Gastrocnemius medialis (tissue), 4 donors: ENCODE data around the gene PRR7. TPM values are rescaled to one million over a fixed set of nuclear protein-coding genes. Genes with fewer than 3 reads are reported as not detected.
A peak's percentile ranks its signal among the peaks of the same experiment; 100 is the strongest.
"Not testable (repeated sequence)": the region's sequence is repeated elsewhere in the genome, so short reads cannot be mapped to it uniquely, and the experiment has no call there.

Source experiments
- ATAC-seq, 2 donors: fragments of 150-250 bp; one replicate each; pipeline ENCODE4 v1.9.1; 2016
- DNase-seq, 2 donors: peaks; one replicate each; pipeline ENCODE4 v3.0.0-alpha.2; 2019
- H3K27ac ChIP-seq, 4 donors: fragments of 200-600 bp; sonication (generic); 1 replicate in 1 of 4; 2 replicates in 3 of 4; pipeline ENCODE4 v1.5.1; 2016 to 2018; ENCODE audit warnings: mild to moderate bottlenecking in 2 of 4, moderate library complexity in 1 of 4
- H3K27me3 ChIP-seq, 3 donors: fragments of 200-600 bp; sonication (generic) in 2 of 3; 1 replicate in 1 of 3; 2 replicates in 2 of 3; pipeline versions ENCODE4 v1.5.1 to v1.6.0; 2016 to 2019; ENCODE audit warnings: mild to moderate bottlenecking in 1 of 3, moderate library complexity in 1 of 3
- H3K36me3 ChIP-seq, 2 donors: fragments of 200-600 bp; sonication (generic) in 1 of 2; one replicate each; pipeline ENCODE4 v1.5.1; 2017 to 2018
- H3K4me1 ChIP-seq, 2 donors: fragments of 200-600 bp; sonication (generic) in 1 of 2; one replicate each; pipeline ENCODE4 v1.5.1; 2016 to 2017; ENCODE audit warnings: mild to moderate bottlenecking in 2 of 2
- H3K4me3 ChIP-seq, 4 donors: fragments of 200-600 bp; sonication (generic) in 3 of 4; 1 replicate in 1 of 4; 2 replicates in 3 of 4; pipeline ENCODE4 v1.5.1; 2016 to 2019; ENCODE audit warnings: mild to moderate bottlenecking in 2 of 4
- H3K9me3 ChIP-seq, 3 donors: fragments of 200-600 bp; sonication (generic) in 2 of 3; 1 replicate in 1 of 3; 2 replicates in 2 of 3; pipeline ENCODE4 v1.5.1; 2016 to 2019
- POLR2A ChIP-seq, 2 donors: fragments of 450-650 bp; IDR thresholded peaks; one replicate each; pipeline ENCODE4 v1.6.1; 2017; ENCODE audit warnings: antibody characterized with exemption in 2 of 2, mild to moderate bottlenecking in 2 of 2, moderate library complexity in 2 of 2
- in situ Hi-C, 4 donors: fragments of 200-750 bp; cut with MboI; loops; one replicate each; pipeline versions ENCODE4 v1.15.0 to v1.8.0; 2017; ENCODE audit warnings: low sequenced_read_pairs in 4 of 4
- intact Hi-C: fragments of 100-400 bp; cut with DNase I; formaldehyde crosslinking; loops from one replicate; pipeline ENCODE4 v1.15.1; 2023; ENCODE audit warnings: low total_unique reads
- total RNA-seq, 4 donors: library from RNA; depleted of rRNA; stranded (reverse); fragments of >200 nt; gene quantifications; one replicate each; pipeline versions ENCODE4 v1.1.0 to v1.2.3, GENCODE V29; 2016
- TF ChIP-seq, protein P1 (sequence below), 5 experiments: fragments of 450-650 bp in 3 of 5; fragments of 200-600 bp in 2 of 5; sonication (generic) in 2 of 5; IDR thresholded peaks in 4 of 5; conservative IDR thresholded peaks in 1 of 5; 1 replicate in 4 of 5; 2 replicates in 1 of 5; pipeline ENCODE4 v1.5.1; 2016 to 2019; ENCODE audit warnings: antibody characterized with exemption in 5 of 5, mild to moderate bottlenecking in 3 of 5, moderate library complexity in 3 of 5

The PRR7 gene
- total RNA-seq, 4 donors from 2014 or later, result 0.63 to 2.0 (median 1.4) TPM; not detected in 1

GRCh38 chr5:177483042-177483441 is 36.4 kb downstream of the PRR7 start:
- ATAC-seq (no peak), DNase-seq (no peak)
- H3K27me3 ChIP-seq, result no peaks in the 10 kb centered on the region
- TF ChIP-seq, protein P1, sequence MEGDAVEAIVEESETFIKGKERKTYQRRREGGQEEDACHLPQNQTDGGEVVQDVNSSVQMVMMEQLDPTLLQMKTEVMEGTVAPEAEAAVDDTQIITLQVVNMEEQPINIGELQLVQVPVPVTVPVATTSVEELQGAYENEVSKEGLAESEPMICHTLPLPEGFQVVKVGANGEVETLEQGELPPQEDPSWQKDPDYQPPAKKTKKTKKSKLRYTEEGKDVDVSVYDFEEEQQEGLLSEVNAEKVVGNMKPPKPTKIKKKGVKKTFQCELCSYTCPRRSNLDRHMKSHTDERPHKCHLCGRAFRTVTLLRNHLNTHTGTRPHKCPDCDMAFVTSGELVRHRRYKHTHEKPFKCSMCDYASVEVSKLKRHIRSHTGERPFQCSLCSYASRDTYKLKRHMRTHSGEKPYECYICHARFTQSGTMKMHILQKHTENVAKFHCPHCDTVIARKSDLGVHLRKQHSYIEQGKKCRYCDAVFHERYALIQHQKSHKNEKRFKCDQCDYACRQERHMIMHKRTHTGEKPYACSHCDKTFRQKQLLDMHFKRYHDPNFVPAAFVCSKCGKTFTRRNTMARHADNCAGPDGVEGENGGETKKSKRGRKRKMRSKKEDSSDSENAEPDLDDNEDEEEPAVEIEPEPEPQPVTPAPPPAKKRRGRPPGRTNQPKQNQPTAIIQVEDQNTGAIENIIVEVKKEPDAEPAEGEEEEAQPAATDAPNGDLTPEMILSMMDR (IDR thresholded peaks at IDR 0.05 in 4 of 5, conservative IDR thresholded peaks at IDR 0.05 in 1 of 5), result no peak
- TF ChIP-seq POLR2A (IDR thresholded peaks at IDR 0.05), result no peak
- H3K36me3 ChIP-seq, result peaks cover 0 to 19% of the 10 kb centered on the region in 2 donors
- H3K27ac ChIP-seq, result peak overlapping the region; percentile 80 to 84 (median 82)
- H3K9me3 ChIP-seq, result no peaks in the 10 kb centered on the region
- in situ Hi-C loops (no loop called here), intact Hi-C loops (no loop called here)
- no peak overlapping the region for H3K4me3 ChIP-seq
- peaks cover 48 to 65% of the 10 kb centered on the region in 2 donors for H3K4me1 ChIP-seq

GRCh38 chr5:177483994-177484901 is 37.6 kb downstream of the PRR7 start:
- DNase-seq (peak in 1 of 2 donors; percentile 82), ATAC-seq (peak; percentile 45 to 70)
- TF ChIP-seq, protein P1 (IDR thresholded peaks at IDR 0.05 in 4 of 5, conservative IDR thresholded peaks at IDR 0.05 in 1 of 5), result no peak
- no peak for TF ChIP-seq POLR2A (IDR thresholded peaks at IDR 0.05)
- H3K4me1 ChIP-seq, result peaks cover 36 to 53% of the 10 kb centered on the region in 2 donors
- in situ Hi-C loops (no loop called here), intact Hi-C loops (no loop called here)
- peak overlapping the region; percentile 80 to 84 (median 82) for H3K27ac ChIP-seq
- H3K36me3 ChIP-seq, result peaks cover 0 to 30% of the 10 kb centered on the region in 2 donors
- H3K27me3 ChIP-seq, result no peaks in the 10 kb centered on the region
- H3K4me3 ChIP-seq, result no peak overlapping the region
- no peaks in the 10 kb centered on the region for H3K9me3 ChIP-seq

DNA sequence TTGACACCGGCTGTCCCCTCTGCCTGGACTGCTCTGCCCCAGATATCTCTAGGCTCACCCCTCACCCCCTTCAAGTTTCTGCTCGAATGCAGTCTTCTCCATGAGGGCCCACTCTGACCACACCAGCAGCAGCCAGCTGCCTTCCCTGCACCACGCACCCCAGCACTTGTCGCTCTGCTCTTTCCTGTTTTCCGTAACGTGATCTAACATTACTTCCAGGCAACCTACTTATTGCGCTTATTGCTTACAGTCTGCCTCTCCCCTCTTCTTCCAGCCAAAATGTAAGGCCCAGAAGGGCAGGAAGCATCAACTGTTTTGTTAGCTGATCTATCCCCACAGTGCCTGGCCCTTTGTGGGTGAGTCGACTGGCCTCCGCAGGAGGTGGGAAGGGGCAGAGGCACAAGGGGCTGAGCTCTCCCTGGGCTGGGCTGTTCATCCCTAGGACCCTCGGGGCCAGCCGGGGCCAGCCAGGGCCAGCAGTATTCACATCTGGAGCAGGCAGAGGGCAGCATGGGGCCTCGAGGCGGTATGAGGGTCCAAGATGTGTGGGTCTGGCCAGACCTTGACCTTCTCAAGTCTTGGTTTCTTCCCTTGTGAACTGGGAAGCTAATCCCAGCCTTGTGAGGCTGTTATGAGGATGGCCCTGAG is 38.4 kb downstream of the PRR7 start:
- H3K9me3 ChIP-seq, result no peaks in the 10 kb centered on the region
- TF ChIP-seq, protein P1 (IDR thresholded peaks at IDR 0.05 in 4 of 5, conservative IDR thresholded peaks at IDR 0.05 in 1 of 5), result peak in 1 of 5 experiments; percentile 5
- TF ChIP-seq POLR2A (IDR thresholded peaks at IDR 0.05), result no peak
- H3K27ac ChIP-seq, result peak overlapping the region; percentile 80 to 84 (median 82)
- H3K36me3 ChIP-seq, result peaks cover 0 to 37% of the 10 kb centered on the region in 2 donors
- H3K4me1 ChIP-seq, result peaks cover 29 to 45% of the 10 kb centered on the region in 2 donors
- ATAC-seq (peak; percentile 53 to 69), DNase-seq (no peak)
- no peak overlapping the region for H3K4me3 ChIP-seq
- in situ Hi-C loops, result no loop called here
- intact Hi-C loops, result no loop called here
- no peaks in the 10 kb centered on the region for H3K27me3 ChIP-seq

- ATAC-seq, DNase-seq, H3K4me3 ChIP-seq, in situ Hi-C loops, H3K9me3 ChIP-seq, H3K27me3 ChIP-seq, intact Hi-C loops: not testable (repeated sequence)
- Histone ChIP-seq H3K4me1 (peaks cover 23 to 38% of the 10 kb centered on the region in 2 donors), H3K36me3 (peaks cover 0 to 45% of the 10 kb centered on the region in 2 donors), H3K27ac (peak overlapping the region; percentile 80 to 84 (median 82))
These were observed 39.1 kb downstream of the PRR7 start for GRCh38 chr5:177485753-177486152.

DNA sequence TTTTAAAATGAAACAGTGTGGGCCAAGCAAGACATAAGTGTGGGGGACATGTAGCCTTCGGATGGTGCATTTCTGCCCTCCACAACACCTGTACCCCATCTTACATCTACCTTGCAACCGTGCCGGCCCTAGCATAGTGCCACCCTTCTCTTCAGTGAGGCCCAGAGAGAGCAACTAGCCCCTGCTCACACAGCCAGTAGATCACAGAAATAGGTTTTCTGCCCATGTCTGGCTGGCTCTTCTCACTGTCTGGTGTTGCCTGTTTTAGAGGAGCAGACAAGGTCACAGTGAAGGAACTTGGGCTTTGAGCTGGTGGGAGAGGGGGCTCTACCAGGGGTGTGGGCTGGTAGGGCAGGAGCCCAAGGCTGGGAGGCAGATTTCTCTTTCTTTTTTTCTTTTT is 39.6 kb downstream of the PRR7 start:
- peaks cover 23 to 37% of the 10 kb centered on the region in 2 donors for H3K4me1 ChIP-seq
- in situ Hi-C loops (no loop called here), intact Hi-C loops (no loop called here)
- H3K36me3 ChIP-seq, result peaks cover 0 to 49% of the 10 kb centered on the region in 2 donors
- no peak for TF ChIP-seq POLR2A (IDR thresholded peaks at IDR 0.05)
- TF ChIP-seq, protein P1 (IDR thresholded peaks at IDR 0.05 in 4 of 5, conservative IDR thresholded peaks at IDR 0.05 in 1 of 5), result no peak
- H3K9me3 ChIP-seq, result no peaks in the 10 kb centered on the region
- H3K4me3 ChIP-seq, result no peak overlapping the region
- ATAC-seq (no peak), DNase-seq (no peak)
- peak overlapping the region; percentile 1 to 83 (median 62) for H3K27ac ChIP-seq
- H3K27me3 ChIP-seq, result no peaks in the 10 kb centered on the region
